GM19397 (cell line): ENCODE measurements around the gene IRF3.
"Not testable (repeated sequence)": the region's sequence is repeated elsewhere in the genome, so short reads cannot be mapped to it uniquely, and the experiment has no call there.

Source experiments
- ATAC-seq: cut with Tn5 transposase; IDR thresholded peaks from one replicate; pipeline ENCODE4 v1.9.1; 2021; ENCODE audit warnings: mild to moderate bottlenecking, moderate library complexity; ENCODE audit not compliant: unreplicated experiment

The IRF3 gene

GRCh38 chr19:49631014-49631588 lies 34.6 kb downstream of the IRF3 start:
- ATAC-seq, result no peak

GRCh38 chr19:49629659-49630058 lies 36.0 kb downstream of the IRF3 start:
- no peak for ATAC-seq

GRCh38 chr19:49626226-49626625 lies 39.4 kb downstream of the IRF3 start:
- ATAC-seq, result no peak

- ATAC-seq, result no peak
Measured at GRCh38 chr19:49624967-49625910, 40.4 kb downstream of the IRF3 start.

- not testable (repeated sequence) for ATAC-seq
Measured at GRCh38 chr19:49617860-49618259, 47.8 kb downstream of the IRF3 start.

- ATAC-seq, result no peak
Measured at GRCh38 chr19:49616945-49617344, 48.7 kb downstream of the IRF3 start.

GRCh38 chr19:49616532-49616931 lies 49.1 kb downstream of the IRF3 start:
- no peak for ATAC-seq

- ATAC-seq, result no peak
Measured at GRCh38 chr19:49615861-49616260, 49.8 kb downstream of the IRF3 start.

GRCh38 chr19:49614096-49614833 lies 51.4 kb downstream of the IRF3 start:
- ATAC-seq, result no peak

GRCh38 chr19:49613374-49613773 lies 52.3 kb downstream of the IRF3 start:
- no peak for ATAC-seq
